Activated gamma-delta T cell treated with anti-CD3 and anti-CD28 coated beads, Interleukin-2, amount 50 U/mL, for 16 hours (primary cell): ENCODE measurements around the gene CLPTM1L.
"Not testable (repeated sequence)": the region's sequence is repeated elsewhere in the genome, so short reads cannot be mapped to it uniquely, and the experiment has no call there.

Experiments used
- DNase-seq: peaks from one replicate; pipeline ENCODE4 v3.0.0-alpha.2; 2020; ENCODE audit warnings: low read depth

Gene CLPTM1L

DNA sequence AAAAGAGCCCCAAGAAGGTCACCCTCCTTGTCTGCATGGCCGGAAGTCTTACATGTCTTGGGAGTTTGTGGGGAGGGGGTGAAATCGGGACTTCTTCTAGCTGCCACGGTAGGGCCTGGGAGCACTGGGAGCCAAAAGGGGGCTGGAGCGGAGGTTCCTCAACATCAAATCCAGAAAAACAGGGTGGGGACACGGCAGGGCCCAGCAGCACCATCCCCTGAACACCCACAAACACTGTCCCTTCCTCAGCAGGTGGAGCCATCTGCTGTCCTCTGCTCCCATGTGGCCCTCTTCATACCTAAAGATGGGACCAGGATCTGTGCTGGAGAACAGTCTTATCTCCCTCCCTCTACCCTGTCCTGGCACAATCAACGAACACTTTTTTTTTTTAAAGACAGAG is 52.8 kb downstream of the CLPTM1L start:
- no peak for DNase-seq

DNA sequence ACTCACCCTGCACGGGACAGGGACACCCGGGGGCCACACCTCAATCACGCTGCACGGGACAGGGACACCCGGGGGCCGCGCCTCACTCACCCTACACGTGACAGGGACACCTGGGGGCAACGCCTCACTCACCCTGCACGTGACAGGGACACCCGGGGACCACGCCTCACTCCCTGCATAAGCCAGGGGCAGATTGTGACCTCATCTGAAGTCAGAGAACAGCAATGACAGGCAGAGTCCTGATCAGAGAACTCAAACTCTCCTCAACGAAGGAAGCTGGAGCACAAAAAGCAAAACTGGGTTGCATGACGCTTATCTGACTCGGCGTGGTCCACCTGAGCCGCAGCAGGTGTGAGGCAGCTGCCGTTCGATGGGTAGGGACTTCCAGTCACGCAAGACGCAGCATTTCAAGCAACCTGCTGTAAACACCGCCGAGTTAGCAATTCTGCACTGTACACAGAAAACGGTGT is 53.3 kb downstream of the CLPTM1L start:
- no peak for DNase-seq

DNA sequence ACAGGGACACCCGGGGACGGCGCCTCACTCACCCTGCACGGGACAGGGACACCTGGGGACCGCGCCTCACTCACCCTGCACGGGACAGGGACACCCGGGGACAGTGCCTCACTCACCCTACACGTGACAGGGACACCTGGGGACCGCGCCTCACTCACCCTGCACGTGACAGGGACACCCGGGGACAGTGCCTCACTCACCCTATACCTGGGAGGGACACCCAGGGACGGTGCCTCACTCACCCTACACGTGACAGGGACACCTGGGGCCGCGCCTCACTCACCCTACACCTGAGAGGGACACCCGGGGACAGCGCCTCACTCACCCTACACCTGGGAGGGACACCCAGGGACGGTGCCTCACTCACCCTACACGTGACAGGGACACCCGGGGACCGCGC is 53.9 kb downstream of the CLPTM1L start:
- not testable (repeated sequence) for DNase-seq

DNA sequence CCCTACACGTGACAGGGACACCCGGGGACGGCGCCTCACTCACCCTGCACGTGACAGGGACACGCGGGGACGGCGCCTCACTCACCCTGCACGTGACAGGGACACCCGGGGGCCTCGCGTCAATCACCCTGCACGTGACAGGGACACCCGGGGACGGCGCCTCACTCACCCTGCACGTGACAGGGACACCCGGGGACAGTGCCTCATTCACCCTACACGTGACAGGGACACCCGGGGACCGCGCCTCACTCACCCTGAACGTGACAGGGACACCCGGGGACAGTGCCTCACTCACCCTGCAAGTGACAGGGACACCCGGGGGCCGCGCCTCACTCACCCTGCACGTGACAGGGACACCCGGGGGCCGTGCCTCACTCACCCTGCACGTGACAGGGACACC is 55.3 kb downstream of the CLPTM1L start:
- not testable (repeated sequence) for DNase-seq

DNA sequence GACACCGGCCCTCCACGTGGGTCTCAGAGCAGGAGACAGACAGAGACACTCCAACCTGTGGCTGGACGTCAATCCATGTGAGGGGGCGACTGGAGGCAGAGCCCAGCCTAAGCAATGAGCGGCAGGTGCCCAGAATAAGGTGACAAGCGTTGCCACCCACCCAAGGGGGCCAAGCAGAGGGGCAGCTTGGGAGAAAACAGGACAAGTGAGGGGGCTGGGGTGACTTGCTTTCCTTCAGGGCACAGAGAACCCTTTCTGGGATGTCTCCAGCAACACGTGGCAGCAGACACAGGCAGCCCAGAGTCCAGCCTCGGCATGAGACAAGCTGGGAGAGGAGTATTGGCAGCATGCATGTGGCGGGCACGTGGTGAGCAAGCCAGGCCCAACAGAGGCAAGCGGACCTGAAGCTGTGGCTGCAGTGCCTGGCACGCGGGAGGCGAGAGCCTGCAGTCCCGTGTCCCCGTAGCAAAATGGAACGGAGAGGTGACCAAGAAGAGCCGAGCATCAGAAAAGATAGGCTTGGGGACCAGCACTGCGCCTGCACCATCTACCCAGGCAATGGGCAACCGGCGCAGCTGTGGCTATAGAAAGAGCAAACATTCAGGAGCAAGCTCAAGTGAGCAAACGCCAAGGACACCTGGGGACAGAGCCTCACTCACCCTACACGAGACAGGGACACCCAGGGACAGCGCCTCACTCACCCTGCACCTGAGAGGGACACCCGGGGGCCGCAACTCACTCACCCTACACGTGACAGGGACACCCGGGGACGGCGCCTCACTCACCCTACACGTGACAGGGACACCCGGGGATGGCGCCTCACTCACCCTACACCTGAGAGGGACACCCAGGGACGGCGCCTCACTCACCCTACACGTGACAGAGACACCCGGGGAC is 56.2 kb downstream of the CLPTM1L start:
- no peak for DNase-seq

DNA sequence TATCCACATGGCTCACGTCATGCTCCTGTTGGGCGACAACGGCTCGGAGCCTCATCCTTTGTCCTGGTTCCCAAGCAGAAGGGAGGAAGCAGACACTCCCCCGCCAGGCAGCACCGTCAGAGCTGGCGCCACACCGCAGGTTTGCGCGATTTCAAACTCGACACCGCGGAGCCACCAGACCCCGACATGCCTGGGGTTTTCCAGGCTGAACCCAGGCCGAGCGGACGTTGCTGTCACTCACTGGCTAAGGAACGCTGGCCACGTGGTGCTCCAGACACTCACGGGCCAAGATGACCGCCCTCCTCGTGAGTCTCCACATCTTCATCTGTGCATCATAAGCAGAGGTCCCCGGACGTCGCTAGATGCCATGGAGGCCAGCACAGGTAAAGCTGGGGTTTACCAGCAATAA is 59.0 kb downstream of the CLPTM1L start:
- no peak for DNase-seq

DNA sequence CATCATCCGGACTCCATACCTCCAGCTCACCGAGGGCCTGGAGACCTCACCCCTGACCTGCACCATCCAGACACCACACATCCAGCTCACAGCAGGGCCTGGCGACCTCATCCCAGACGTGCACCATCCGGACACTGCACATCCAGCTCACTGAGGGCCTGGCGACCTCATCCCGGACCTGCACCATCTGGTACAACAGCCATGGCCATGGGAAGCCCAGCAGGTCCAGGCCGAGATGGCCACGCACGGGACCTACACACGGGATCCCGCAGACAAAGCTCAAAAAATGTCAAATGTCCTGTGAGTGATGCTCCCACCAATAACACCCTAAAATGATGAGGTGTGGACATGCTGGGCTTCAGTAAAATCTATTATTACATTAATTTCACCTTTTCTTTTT is 59.8 kb downstream of the CLPTM1L start:
- DNase-seq, result no peak

DNA sequence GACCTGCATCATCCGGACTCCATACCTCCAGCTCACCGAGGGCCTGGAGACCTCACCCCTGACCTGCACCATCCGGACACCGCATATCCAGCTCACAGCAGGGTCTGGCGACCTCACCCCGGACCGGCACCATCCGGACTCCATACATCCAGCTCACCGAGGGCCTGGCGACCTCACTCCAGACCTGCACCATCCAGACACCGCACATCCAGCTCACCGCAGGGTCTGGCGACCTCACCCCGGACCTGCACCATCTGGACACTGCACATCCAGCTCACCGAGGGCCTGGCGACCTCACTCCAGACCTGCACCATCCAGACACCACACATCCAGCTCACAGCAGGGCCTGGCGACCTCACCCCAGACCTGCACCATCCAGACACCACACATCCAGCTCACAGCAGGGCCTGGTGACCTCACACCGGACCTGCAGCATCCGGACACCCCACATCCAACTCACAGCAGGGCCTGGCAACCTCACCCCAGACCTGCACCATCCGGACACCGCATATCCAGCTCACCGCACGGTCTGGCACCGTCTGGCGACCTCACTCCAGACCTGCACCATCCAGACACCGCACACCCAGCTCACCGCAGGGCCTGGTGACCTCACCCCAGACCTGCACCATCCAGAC is 60.4 kb downstream of the CLPTM1L start:
- not testable (repeated sequence) for DNase-seq

DNA sequence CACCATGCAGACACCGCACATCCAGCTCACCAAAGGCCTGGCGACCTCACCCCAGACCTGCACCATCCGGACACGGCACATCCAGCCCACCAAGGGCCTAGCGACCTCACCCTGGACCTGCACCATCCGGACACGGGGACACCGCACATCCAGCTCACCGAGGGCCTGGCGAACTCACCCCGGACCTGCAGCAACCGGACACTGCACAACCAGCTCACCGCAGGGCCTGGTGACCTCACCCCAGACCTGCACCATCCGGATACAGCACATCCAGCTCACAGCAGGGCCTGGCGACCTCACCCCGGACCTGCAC is 61.2 kb downstream of the CLPTM1L start:
- not testable (repeated sequence) for DNase-seq

DNA sequence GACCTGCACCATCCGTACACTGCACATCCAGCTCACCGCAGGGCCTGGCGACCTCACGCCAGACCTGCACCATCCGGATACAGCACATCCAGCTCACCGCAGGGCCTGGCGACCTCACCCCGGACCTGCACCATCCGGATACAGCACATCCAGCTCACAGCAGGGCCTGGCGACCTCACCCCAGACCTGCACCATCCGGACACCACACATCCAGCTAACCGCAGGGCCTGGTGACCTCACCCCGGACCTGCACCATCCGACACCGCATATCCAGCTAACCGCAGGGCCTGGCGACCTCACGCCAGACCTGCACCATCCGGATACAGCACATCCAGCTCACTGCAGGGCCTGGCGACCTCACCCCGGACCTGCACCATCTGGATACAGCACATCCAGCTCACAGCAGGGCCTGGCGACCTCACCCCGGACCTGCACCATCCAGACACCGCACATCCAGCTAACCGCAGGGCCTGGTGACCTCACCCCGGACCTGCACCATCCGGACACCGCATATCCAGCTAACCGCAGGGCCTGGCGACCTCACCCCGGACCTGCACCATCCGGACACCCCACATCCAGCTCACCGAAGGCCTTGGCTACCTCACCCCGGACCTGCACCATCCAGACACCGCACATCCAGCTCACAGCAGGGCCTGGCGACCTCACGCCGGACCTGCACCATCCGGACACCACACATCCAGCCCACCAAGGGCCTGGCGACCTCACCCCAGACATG is 61.7 kb downstream of the CLPTM1L start:
- DNase-seq, result not testable (repeated sequence)

DNA sequence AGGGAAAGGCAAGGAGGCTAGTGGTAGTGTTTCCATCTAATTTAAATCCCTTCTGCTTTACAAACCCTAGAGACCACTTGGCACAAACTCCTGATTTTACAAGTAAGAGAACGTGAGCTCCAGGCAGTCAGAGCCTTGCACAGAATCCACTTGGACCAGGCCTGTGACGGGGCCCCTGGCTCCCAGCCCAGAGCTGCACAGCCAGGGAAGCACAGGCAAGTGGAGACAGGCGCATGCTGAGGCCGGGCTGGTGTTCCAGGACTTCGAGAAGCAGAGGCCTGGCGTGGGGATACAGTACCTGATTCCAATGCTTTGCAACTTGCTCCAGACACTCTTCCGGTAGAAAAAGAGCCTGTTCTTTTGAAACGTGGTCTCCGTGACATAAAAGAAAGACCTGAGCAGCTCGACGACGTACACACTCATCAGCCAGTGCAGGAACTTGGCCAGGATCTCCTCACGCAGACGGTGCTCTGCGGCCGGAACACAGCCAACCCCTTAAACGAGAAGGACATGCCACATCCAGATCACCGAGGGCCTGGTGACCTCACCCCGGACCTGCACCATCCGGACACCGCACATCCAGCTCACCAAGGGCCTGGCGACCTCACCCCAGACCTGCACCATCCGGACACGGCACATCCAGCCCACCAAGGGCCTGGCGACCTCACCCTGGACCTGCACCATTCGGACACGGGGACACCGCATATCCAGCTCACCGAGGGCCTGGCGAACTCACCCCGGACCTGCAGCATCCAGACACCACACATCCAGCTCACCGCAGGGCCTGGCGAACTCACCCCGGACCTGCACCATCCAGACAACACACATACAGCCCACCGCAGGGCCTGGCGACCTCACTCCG is 62.5 kb downstream of the CLPTM1L start:
- no peak for DNase-seq

DNA sequence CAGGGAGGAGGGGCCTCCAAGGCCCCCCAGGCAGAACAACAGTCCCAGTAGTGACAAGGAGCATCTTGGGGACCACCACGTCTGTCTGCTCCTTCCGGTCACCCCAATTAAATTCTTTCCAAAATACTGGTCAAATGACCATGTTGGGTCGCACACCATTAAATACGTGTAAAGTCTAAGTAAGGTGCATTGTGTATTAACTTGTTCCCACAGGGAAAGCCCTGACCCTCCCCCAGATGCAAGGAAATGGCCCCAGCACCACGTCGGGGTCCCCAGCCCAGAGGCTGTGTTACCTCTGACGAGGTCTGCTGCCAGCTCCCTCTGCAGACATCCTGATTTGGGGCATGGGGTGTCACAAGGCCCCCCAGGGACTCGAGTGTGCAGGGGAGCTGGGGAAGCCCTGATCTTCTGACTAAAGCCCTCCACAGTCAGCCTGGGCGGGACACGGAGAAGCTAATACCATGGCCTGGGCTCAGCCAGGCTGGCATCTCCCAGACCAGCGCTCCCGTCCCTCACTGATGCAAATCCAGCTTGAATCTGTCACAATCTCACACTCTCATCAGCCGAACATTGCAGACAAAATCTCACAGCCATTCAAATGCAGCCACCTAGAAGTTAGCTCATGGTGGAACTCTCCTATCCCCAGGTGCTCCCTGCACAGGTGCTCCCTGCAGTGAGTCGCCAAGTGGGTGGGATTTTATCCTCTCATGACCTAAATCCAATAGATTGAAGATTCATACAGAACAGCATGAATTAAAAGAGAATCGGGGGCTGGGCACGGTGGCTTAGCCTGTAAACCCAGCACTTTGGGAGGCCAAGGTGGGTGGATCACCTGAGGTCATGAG is 63.6 kb downstream of the CLPTM1L start:
- DNase-seq, result no peak

DNA sequence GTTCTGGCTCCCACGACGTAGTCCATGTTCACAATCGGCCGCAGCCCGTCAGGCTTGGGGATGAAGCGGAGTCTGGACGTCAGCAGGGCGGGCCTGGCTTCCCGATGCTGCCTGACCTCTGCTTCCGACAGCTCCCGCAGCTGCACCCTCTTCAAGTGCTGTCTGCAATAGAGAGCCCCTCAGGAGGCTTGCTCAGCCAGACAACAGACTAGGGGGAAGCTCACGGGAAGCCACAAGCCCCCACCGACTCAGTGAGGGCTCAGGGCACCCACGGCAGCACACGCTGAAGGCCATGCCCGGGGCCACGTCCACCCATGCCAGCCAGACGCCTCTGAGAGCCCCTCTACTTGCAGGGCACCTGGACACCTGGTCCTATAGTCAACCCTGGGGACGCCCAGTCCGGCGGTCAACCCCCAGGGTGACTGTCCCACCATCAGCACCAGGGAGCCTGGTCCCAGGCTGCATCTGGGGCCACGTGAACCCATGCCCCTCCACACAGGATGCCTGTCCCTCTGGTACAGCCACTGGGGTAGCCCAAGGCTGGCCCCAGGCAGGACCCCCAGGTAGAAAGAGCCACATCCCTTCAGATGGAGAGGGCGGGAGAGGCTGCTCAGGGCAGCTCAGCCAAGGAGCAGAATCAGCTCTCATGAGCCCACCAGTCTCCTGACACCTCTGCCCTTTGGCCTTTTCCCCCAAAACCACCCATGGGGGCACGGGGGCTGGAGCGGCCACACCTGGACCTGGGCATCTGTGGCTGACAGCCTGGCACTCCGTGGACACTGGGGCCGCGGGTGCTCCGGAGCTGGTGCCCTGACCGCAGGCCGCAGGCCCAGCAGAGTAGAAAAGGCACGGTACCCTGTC is 64.5 kb downstream of the CLPTM1L start:
- no peak for DNase-seq

DNA sequence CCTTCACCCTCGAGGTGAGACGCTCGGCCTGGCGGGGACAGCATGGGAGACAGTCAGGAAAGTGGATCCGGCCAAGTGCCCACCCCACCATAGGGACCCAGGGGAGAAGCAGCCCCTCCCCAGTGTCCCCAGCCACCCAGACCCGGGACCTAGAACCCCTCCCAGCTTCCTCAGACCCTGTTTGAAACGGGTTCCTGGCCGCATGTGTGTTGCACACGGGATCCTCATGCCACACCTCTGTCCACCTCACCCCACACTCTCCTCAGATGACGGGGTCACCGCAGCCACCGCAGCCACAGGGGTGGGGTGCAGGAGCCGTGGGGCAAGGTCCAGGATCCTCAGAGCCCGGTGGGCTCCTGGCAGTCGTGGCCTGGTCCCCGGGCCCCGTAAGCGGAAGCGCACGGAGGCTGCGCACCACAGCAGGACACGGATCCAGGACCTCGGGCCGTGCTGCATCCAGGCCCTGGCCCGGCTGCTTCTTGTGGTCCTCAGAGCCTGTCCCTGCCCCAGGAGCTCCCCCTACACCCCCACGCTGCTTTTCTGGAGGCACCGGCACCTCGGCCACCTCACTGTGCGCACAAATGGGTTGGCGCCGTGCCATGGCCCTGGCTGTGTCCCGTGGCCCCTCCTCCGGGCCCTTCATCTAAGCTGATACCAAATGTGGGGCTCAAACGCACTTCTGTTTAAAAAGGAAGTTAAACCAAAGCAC is 65.3 kb downstream of the CLPTM1L start:
- no peak for DNase-seq

DNA sequence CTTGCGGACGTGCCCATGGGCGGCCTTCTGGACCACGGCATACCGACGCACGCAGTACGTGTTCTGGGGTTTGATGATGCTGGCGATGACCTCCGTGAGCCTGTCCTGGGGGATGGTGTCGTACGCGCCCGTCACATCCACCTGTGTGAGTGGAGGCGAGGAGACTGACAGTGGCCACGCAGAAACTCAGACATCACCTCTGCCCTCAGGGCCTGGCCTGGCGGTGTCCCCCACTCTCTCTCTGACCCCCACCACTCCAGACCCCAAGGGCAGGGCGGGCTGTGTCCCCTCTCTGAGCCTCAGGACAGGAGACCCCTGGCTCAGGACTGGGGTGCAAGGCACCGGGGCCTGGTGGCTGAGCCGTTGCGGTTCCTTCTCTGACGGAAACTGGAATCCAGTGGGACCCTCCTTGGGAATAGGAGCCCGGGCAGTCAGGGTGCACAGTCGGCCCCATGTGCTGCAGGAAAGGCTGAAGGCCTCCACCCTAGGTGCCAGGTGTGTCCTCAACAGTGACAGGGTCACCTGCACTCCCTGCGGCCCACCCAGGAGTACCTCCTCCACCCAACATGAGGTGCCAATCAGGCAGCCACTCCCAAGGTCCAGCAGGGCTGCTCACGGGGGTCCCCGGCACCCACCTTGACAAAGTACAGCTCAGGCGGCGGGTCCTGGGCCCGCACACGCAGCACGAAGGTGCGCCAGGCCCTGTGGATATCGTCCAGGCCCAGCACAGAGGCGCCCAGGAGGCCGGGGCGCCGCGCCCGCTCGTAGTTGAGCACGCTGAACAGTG is 66.0 kb downstream of the CLPTM1L start:
- no peak for DNase-seq

DNA sequence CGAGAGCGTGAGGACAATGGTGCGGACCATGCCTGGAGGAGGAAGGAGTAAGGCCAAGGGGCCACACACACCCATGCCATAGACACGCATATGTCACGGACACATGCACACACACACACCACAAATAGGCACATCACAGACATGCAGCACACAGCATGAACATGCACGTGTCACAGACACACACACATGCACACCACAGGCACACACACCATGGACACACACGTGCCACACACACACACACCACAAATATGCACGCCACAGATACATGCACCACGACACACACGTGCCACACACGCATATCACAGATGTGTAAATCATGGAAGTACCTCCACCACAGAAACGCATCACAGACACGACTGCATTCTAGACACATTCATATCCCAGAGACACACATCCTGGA is 66.7 kb downstream of the CLPTM1L start:
- no peak for DNase-seq

DNA sequence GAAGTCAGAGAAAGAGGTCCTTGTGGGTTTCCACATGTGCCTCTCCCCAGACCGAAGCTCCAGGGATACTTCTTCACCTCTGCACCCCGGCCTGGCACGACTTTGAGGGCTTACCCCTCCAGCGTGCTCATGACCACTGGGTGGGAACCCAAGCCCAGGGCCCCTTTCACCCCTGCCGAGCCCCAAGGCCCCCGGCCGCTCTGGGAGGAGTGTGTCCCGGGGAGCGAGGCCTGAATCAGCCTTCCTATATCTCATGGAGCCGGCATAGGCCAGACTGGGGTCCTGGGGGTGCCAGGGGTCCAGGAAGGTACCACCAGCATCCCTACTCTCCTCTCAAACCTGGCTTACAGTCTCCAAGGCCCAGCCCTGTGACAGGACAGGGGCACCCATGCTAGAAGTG is 67.1 kb downstream of the CLPTM1L start:
- no peak for DNase-seq

DNA sequence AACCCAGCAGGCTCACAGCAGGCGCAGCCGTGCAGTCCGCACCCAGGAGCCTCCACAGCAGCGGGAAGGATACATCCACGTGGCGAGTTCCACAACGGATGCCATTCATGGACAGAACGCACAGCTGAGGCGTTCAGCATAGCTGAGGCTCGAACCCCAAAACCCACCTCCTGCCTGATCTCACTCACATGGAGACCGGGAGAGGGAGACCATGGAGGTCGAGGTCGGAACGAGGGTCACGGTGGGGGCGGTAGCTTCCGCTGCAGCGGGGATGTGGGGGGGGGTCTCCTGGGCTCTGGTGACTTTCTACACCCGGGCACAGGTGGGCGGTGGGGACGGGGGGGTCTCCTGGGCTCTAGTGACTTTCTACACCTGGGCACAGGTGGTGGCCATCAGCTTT is 67.6 kb downstream of the CLPTM1L start:
- DNase-seq, result no peak

DNA sequence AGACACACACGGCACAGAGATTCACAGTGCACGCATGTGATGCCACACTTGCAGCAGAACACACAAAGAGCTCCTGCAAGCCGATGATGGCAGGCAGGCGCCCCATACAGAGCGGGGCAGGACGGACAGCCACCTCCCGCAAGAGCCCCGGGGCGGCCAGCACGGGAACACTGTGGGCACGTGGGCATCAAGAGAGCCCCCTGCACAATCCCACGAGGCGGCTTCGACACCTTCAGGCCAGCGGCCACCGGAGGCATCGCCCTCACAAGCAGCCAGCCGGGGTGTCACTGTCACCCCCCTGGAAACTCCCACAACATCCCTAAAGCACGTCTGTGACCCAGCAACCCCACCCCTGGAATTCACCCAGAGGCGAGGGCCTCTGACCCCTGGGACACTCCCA is 68.0 kb downstream of the CLPTM1L start:
- no peak for DNase-seq
